Fibroblast of skin of scalp (primary cell): Measurements from ENCODE around the gene C3orf52.

Experiments used
- DNase-seq: peaks from one replicate; pipeline ENCODE4 v3.0.0-alpha.2; 2013

C3orf52 gene

GRCh38 chr3:112119962-112120836 lies 34.0 kb downstream of the C3orf52 start:
- no peak for DNase-seq

DNA sequence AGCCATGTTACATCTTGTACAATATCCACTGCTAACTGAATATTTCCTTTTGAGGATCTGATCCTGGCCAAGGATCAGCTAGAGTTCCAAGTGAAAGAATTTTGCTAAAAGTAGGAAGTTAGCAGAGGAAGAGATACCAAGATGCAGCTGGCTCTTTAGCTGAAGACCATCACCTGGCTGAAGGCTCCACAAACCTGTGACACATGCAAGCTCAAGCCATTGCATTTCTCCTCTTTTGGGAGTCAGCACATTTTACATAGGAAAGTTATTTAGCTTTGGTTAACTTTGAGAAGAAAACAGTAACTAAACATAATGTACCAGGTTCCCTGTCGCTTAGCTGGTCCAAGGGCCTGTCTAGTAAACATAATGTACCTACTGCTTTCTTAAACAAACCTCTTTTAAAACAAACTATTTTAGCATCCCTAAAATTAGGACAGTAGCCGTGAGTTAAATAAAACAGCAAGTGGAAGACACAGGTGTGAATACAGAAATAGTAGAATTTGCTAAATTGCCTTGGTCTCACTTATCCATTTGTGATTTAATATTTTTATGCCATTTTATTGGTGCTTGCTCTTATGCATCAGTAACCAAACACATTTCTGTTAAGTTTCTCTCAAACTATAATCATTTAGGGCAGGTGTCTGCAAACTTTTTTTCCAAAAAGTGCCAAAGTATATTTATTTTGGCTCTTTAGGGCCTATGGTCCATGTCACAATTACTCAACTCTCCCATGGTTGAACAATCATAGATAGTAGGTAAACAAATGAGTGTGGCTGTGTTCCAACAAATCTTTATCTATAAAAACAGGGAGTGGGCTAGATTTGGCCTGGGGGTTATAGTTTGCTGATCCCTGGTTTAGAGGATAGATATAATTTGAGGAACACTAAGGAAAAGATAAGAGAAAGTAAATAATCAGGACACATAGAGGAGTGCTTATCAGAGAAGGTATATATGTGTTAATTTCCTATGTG lies 35.7 kb downstream of the C3orf52 start:
- no peak for DNase-seq

DNA sequence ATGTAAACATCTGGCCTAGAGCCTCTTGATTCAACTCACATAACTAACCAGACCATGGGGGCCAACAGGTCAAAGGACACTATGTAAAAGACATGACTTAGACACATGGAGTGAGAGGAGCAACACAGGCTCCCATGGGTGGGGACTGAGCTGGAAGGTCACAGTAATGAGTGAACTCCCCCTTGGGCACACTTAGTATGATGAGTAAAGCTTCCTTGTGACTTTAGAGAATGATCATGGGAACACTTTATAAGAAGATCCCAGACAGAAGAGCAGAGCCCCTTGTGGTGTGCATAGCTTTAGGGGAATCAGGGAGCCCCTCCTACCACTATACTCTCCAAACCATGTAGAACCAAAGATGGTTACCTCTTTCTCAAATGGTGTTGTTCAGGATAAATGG lies 36.7 kb downstream of the C3orf52 start:
- DNase-seq, result no peak

- DNase-seq, result no peak
Measured at GRCh38 chr3:112123548-112123947, 37.4 kb downstream of the C3orf52 start.

- DNase-seq, result no peak
Measured at GRCh38 chr3:112124907-112125607, 38.9 kb downstream of the C3orf52 start.

GRCh38 chr3:112126511-112126911 lies 40.3 kb downstream of the C3orf52 start:
- DNase-seq, result peak; percentile 16

- DNase-seq, result no peak
Measured at GRCh38 chr3:112127522-112128494, 41.6 kb downstream of the C3orf52 start.

- peak; percentile 28 for DNase-seq
Measured at GRCh38 chr3:112128843-112129727, 42.9 kb downstream of the C3orf52 start.

DNA sequence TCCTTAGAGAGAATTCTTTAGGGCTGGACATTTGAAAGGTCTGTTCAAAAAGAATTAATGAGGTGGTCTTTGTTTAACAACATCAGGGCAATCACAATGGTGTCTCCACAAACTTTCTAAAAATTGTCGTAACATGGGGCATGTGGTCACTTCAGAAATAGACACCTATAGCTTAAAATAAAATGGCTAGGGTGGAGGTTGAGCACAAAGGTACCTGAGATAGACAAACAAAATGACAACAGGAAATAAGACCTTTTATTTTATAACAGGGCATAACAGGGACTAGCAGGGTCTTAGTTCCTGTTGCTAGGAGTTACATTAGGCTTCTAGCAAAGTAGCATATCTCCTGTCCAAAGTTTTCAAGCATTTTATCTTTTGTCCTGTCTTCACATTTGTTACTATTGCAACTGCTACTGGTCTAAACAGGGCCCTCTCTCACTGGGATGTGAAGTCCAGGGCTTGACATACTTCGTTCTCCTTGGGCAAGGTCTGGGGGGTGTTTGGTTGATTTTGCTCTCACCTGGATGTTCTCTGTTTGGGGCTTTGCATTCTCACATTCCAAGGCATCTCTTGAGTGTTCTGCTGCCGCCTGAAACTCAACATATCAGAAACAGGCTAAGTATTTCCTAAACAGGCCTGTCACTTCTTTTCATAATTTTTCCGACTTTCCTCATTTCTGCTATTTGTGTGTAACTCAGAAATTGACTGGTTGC lies 43.9 kb downstream of the C3orf52 start:
- DNase-seq, result no peak

DNA sequence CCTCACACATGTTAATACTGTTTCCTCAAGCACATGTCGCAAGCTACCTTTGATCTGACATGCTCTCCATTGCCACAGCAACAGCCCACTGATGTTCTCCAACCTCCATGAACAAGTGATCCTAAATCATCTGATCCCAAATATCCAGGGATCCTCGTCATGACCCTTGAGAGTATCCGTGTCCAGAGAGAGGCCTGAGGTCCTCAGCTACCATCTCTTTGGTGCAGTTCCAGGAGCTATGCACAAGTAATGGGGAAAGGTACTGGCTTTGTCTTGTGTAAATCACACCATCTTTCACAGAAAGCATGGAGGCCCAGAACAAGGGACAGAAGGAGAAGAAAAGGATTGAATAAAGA lies 44.4 kb downstream of the C3orf52 start:
- no peak for DNase-seq

- no peak for DNase-seq
Measured at GRCh38 chr3:112131111-112131510, 44.9 kb downstream of the C3orf52 start.

DNA sequence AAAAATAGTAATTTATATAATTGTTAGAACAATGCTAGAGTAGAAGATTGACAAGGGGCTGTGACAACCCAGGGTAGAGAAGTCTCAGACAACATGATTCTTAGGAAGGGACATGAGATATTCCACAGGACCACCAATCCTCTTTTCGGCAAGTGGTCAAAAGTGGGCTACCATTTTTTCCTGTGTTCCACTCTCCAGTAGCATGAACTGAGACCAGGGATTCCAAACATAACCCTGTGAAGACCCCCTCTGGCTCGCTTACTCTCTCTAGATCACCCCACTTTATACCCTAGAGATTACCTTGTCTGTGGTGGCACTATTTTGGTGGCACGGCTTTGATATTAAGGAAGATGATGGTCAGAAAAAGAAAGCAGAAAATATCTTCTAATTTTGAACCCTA lies 45.9 kb downstream of the C3orf52 start:
- DNase-seq, result no peak

- DNase-seq, result no peak
Measured at GRCh38 chr3:112132554-112132953, 46.4 kb downstream of the C3orf52 start.

DNA sequence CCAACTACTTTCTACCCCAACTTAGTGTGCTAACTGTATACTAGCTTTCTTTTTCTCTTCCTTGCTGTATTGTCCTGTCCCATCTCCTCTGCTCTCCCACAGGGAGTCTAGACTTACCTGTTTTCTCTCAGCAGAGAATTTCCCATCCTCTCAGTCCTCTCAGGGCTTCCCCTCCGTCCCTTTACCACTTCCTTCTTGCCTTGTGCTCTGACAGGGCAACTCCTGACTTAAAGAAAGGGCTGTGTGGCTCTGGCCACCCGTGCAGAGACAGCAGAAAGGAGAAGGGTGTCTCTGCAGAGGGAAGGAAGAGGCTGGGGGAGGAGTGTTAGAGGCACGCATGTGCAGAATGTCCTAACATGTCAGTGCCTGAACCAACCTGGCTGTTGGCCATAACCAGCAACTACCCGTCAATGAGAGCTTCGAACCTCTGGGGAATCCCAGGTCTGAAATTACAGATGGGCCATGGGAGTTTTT lies 46.8 kb downstream of the C3orf52 start, which contains the start of gene GCSAM:
Gene GCSAM, minus strand, starts transcription at position 274 of the 474 bp plus-strand sequence. Its CDS starts 128 bp downstream, at position 146.
- DNase-seq, result no peak

- no peak for DNase-seq
Measured at GRCh38 chr3:112133626-112134334, 47.6 kb downstream of the C3orf52 start.

- DNase-seq, result no peak
Measured at GRCh38 chr3:112134335-112135124, 48.3 kb downstream of the C3orf52 start.

DNA sequence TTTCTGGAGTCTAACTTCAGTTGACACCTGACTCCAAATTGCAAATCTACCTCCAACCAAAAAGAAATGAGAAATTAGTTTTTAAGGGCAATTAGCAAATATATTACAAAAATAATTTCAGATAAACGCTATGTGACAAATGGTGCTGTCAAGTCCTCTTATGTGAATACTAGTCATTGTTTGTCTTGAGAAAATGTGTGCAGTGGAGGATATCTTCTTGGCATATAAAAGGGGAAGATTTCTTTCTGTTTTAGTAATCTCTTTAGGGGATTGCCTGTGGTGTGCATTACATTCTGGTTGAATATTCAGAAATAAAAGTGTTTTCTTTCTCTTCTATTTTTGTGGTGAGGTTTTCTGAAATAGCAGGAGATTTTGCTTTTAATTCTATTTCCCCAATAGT lies 49.9 kb downstream of the C3orf52 start:
- DNase-seq, result no peak
